GM08714 (cell line): ENCODE data around the gene ENC1.

Experiments
- H3K4me3 ChIP-seq: fragments of 200-500 bp; sonication (Bioruptor generic); 2 replicates; pipeline ENCODE4 v1.5.1; 2014; ENCODE audit warnings: mild to moderate bottlenecking, low read length, inconsistent platforms
- ZNF274 ChIP-seq: IDR thresholded peaks from 2 replicates; pipeline ENCODE4 v1.6.1; 2012; ENCODE audit warnings: mild to moderate bottlenecking, low read depth, low read length

ENC1 gene

DNA sequence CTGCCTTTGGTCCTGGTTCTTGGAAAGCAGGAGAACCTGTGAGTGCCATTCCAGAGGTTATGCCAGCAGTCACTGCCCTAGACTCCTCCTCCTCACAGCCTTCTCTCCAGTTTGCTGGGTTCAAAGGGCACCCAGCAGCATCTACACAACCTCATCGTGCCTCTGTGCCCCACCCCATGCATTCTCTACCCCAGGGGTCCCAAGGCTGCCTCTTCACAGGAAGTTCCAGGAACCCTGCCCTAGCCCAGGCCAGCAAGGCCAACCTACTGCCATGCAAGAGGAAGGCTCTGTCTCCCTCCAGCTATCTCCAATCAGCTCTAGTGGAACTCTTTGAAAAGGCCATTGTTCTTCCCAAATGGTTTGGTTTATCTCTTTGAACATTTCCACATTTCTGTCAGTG lies 21.2 kb downstream of the ENC1 start:
- TF ChIP-seq ZNF274, result no peak
- H3K4me3 ChIP-seq, result no peak overlapping the region

- no peak overlapping the region for H3K4me3 ChIP-seq
- TF ChIP-seq ZNF274, result no peak
These were observed 22.4 kb downstream of the ENC1 start for GRCh38 chr5:74618106-74618505.

GRCh38 chr5:74617202-74617601 lies 23.3 kb downstream of the ENC1 start:
- TF ChIP-seq ZNF274, result no peak
- H3K4me3 ChIP-seq, result no peak overlapping the region

- TF ChIP-seq ZNF274, result no peak
These were observed 24.0 kb downstream of the ENC1 start for GRCh38 chr5:74616236-74617146.

DNA sequence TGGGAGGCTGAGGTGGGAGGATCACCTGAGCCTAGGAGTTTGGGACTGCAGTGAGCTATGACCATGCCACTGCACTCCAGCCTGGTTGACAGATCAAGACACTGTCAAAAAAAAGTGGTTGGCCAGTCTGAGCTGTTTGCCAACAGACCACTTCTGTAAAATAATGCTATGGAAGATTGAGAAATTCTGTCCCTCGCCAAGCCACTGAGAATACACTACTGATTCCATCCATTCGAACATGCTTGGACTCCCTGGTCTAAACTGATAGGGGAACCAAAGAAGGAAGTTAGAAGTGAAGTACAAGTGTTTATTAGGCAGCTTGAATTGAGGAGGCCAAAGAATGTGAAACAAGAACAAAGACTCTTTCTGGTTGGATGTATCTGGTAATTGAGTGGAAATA lies 27.2 kb downstream of the ENC1 start:
- H3K4me3 ChIP-seq, result no peak overlapping the region
- TF ChIP-seq ZNF274, result no peak

More at GRCh38 chr5:74616236-74617146, 24.0 kb downstream of the ENC1 start:
- no peak overlapping the region for H3K4me3 ChIP-seq

DNA sequence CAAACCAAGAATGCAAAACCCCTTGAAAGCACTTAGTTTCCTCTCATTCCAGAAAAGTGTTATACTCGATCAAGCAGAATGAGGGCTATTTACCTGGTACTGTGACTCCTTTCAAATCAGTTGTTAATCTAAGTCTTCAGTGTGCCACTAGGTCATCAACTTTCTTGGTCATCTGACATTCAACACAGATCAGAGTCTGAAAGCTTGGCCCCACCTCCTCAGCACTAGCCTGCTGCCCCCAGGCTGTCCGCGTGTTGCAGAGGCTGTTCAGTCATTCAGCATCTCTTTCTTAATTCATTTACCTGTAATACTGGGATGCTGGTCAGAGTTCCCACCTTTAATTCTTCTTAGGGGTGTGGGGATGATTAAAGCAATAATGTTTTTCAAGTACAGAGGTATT lies 28.5 kb downstream of the ENC1 start:
- H3K4me3 ChIP-seq, result no peak overlapping the region
- no peak for TF ChIP-seq ZNF274

DNA sequence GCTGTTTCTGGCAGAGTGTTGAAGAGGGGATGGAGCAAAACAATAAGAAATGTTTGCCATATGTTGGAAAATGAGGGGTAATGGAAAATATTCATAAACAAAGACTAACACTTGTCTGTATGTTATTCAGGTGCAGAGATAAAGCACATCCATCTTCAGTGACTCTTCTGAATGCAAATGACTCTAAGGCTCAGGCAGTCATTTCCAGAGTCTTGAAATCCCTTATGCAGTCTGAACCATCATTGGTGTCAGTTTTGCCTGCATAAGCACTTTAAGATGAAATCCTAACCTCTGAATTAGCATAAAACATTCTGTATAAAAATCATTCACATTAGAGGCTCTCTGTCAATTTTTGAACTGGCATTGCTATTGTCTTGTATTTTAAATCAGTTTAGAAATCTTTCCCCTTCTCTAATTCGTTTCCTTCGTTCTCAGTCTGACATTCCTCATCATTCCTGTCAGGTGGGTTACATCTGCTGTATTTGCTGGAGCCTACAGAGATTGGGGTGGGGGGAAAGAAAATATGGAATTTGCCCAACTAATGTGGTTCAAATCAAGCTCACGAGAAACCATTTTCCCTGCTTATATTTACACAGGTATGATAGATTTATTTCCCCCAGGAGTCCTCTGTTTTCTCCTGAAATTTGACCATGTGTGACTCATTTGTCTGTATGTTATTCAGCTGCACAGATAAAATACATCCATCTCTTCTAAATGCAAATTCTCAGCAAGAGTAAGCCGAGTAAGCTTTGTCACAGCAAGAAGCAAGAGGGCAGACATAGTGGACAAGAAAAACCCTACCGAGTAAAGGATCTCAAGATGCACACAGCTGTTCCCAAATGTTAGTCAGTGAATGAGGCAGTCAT lies 31.6 kb downstream of the ENC1 start:
- no peak for TF ChIP-seq ZNF274
- H3K4me3 ChIP-seq, result no peak overlapping the region

DNA sequence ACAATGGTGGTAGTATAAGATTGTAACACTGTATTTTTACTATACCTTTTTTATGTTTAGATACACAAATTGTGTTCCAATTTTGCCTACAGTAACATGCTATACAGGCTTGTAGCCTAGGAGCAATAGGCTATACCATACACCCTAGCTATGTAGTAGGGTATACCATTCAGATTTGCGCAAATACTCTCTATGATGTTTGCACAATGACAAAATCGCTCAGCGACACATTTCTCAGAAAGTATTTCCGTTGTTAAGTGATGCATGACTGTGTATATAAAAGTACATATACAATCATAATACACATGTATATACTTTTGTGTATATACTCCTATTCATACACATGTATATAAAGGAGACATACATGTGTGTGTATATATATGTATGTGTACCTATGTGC lies 34.8 kb downstream of the ENC1 start:
- no peak for TF ChIP-seq ZNF274
- no peak overlapping the region for H3K4me3 ChIP-seq

DNA sequence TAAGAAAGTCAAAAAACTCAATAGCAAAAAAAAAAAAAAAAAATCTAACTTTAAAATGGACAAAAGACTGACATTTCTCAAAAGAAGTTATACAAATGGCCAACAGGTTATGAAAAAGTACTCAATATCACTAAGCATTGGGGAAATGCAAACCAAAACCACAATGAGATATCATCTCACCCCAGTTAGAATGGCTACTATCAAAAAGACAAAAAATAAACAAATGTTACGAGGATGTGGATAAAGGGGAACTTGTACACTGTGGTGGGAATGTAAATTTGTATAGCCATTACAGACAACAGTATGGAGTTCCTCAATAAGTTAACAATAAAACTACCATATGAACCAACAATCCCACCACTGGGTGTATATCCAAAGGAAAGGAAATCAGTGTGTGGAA lies 37.2 kb downstream of the ENC1 start:
- H3K4me3 ChIP-seq, result no peak overlapping the region
- TF ChIP-seq ZNF274, result no peak

DNA sequence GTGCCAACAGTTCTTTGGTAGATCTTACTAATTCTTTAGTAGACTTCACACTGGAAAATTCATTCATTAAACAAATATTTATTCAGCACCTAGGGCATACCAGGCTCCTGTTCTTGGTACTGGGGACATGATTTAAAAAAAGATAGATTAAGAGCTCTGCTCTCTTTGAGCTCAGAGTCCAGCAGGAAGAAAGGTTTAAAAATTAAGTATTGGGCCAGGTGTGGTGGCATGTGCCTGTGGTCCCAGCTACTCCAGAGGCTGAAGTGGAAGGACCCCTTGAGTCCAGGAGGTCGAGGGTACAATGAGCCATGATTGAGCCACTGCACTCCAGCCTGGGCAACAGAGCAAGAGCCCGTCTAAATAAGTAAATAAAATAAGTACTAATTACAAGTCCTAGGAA lies 41.4 kb downstream of the ENC1 start:
- H3K4me3 ChIP-seq, result no peak overlapping the region
- no peak for TF ChIP-seq ZNF274

- TF ChIP-seq ZNF274, result no peak
These were observed 41.8 kb downstream of the ENC1 start for GRCh38 chr5:74598731-74599130.

GRCh38 chr5:74596927-74597326 lies 43.6 kb downstream of the ENC1 start:
- no peak overlapping the region for H3K4me3 ChIP-seq
- no peak for TF ChIP-seq ZNF274

More at GRCh38 chr5:74598731-74599130, 41.8 kb downstream of the ENC1 start:
- H3K4me3 ChIP-seq, result no peak overlapping the region

GRCh38 chr5:74595143-74595925 lies 45.2 kb downstream of the ENC1 start:
- H3K4me3 ChIP-seq, result no peak overlapping the region
- no peak for TF ChIP-seq ZNF274

- TF ChIP-seq ZNF274, result no peak
- no peak overlapping the region for H3K4me3 ChIP-seq
These were observed 46.1 kb downstream of the ENC1 start for GRCh38 chr5:74594137-74595040.
